GM21381 (cell line): ENCODE results near the gene ESCO1.
"Not testable (repeated sequence)": the region's sequence is repeated elsewhere in the genome, so short reads cannot be mapped to it uniquely, and the experiment has no call there.

Experiments used
- ATAC-seq: cut with Tn5 transposase; IDR thresholded peaks from one replicate; pipeline ENCODE4 v1.9.1; 2021; ENCODE audit warnings: mild to moderate bottlenecking, moderate library complexity; ENCODE audit not compliant: unreplicated experiment

ESCO1 gene, protein sequence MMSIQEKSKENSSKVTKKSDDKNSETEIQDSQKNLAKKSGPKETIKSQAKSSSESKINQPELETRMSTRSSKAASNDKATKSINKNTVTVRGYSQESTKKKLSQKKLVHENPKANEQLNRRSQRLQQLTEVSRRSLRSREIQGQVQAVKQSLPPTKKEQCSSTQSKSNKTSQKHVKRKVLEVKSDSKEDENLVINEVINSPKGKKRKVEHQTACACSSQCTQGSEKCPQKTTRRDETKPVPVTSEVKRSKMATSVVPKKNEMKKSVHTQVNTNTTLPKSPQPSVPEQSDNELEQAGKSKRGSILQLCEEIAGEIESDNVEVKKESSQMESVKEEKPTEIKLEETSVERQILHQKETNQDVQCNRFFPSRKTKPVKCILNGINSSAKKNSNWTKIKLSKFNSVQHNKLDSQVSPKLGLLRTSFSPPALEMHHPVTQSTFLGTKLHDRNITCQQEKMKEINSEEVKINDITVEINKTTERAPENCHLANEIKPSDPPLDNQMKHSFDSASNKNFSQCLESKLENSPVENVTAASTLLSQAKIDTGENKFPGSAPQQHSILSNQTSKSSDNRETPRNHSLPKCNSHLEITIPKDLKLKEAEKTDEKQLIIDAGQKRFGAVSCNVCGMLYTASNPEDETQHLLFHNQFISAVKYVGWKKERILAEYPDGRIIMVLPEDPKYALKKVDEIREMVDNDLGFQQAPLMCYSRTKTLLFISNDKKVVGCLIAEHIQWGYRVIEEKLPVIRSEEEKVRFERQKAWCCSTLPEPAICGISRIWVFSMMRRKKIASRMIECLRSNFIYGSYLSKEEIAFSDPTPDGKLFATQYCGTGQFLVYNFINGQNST

GRCh38 chr18:21600526-21601410, at the start of gene ESCO1:
TSS of gene ESCO1 (minus strand) at chr18:21600704. CDS start at chr18:21574843, 25,861 bp downstream.
- peak; percentile 81 for ATAC-seq

DNA sequence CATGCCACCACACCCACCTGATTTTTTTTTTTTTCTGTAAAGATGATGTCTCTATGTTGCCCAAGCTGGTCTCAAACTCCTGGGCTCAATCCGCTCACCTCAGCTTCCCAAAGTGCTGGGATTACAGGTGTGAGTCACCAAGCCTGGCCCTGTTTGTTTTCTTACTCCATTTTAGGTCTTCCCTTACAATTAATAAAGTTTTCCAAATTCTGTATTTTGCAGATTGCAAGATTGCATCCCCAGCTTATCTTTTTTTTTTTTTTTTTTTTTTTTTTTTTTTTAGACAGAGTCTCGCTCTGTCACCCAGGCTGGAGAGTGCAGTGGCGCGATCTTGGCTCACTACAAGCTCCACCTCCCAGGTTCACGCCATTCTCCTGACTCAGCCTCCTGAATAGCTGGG, 39.9 kb upstream of the ESCO1 start:
- ATAC-seq: not testable (repeated sequence)

GRCh38 chr18:21638822-21639221, 38.3 kb upstream of the ESCO1 start:
- no peak for ATAC-seq

DNA sequence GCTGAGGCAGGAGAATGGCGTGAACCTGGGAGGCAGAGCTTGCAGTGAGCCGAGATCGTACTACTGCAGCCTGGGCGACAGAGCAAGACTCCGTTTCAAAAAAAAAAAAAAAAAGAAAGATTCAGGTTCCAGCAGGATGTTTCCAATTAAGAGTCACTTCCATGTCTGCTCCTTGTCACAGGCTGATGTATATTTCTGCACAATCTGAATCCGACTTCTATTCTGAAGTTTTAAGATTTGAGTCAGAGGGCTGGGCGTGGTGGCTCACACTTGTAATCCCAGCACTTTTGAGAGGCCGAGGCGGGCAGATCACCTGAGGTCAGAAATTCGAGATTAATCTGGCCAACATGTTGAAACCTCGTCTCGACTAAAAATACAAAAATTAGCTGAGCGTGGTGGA, 36.3 kb upstream of the ESCO1 start:
- no peak for ATAC-seq

GRCh38 chr18:21634588-21635199, 34.2 kb upstream of the ESCO1 start:
- no peak for ATAC-seq

DNA sequence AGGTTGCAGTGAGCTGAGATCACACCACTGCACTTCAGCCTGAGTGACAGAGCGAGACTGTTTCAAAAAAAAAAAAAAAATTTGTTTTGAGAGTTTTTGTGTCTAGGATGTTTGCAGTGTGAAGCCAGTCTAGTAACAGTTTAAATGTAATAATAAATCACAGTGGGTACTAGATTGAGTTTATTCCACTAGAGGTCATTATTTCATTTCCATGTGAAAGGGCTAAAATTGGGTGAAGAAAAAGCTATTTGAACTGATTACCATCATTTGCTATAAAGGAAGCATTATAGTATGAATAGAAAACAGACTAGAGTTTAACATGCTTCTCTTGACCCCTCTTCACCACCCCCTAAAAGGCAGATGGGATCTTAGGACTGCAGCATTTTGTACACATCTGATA, 31.9 kb upstream of the ESCO1 start:
- no peak for ATAC-seq

GRCh38 chr18:21629089-21629832, 28.8 kb upstream of the ESCO1 start:
- ATAC-seq: peak; percentile 96

- not testable (repeated sequence) for ATAC-seq
Measured at GRCh38 chr18:21621640-21622039, 21.1 kb upstream of the ESCO1 start.

DNA sequence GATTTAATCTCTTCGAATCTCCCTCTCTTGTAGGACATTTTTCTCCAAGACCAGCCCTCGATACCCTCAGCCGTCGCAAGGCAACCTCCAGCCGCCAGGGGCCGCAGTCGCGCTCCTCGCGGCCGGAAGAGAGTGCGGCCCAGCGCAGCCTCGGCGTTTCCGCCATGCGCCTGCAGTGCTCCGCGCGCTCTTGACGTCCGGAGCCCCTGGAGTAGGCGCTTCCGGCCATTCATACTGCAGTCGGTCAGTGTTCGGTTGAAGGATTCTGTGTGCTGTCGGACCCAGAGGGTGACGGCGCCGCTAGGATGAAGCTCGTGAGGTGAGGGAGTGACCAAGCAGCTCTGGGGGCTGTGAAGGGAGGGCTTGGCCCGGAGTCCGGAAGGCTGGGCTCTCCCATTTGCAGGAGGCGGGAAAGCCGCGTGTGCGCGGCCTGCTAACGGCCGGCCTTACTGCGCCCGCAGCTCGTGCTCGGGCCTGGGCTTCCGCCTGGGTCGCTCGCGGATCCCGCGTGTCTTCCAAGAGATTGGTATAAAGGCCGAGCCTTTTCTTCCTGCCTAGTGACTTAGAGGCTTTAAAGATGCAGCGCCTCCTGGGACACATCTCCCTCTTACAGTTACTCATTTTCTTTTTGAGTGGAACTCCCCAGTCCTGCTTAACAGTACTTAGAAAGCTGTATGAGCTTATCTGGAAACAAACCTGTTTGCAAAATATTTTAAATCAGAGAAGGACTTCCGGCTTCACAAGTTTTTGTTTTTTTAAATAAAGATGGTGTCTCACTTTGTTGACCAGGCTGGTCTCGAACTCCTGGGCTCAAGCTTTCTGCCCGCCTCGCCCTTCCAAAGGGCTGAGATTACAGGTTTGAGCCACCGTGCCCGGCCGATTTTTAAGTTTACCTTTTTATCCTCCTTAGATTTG, 11.9 kb upstream of the ESCO1 start, which contains the start of gene SNRPD1:
Gene SNRPD1, plus strand, starts transcription at position 190 of the 915 bp plus-strand sequence. Its CDS starts 116 bp downstream, at position 306.
- ATAC-seq: peak; percentile 98

GRCh38 chr18:21611401-21612124, 11.1 kb upstream of the ESCO1 start:
- ATAC-seq: peak; percentile 2

DNA sequence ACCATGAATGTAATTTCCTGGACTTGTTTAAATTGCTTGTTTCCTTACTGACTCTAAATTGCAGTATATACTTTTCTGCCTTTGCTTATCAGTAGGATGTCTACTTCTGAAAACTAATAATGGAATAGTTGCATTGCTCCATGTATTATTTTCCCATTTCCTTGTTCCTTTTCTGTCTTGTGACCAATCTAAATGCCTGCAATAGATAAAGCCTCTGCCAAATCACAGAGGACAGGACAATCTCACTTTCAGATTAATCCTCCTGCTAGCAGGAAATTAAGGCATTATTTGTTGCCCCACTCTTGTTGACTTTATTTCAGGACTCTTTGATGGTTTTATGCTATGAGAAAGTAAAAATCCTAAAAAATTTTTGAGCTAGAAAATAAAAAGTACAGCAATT, 4.7 kb upstream of the ESCO1 start:
- ATAC-seq: no peak

DNA sequence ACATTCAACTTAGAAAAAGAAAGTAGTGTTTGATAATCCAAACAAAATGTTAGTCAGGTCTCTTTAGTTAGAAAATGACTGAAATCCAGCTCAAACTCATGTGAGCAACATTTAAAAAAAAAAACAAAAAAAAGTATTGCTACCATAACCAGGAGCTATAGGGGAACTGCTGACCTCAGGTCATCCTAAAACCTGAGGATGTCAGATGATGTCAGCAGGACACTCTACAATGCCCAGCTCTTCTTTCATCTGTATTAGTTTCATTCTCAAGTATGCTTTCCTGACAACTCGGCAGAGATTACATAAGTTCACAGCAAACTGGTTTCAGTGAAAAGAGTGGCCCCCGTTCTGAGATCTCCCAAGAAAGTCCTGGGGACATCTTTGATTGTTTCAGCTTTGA, 4.2 kb upstream of the ESCO1 start:
- ATAC-seq: no peak

DNA sequence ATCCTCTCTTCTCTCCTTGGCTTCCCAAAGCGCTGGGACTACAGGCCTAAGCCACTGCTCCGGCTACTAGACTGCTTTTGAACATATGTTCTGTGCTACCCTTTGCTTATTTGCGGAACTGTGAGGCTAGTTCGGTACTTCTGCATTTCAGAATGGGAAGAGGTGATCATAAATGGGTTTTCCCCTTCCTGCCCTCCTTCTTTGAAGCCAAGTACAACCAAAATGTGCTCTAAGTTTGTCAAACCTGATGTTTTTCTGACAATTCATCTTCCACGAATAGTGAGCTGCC, 1.7 kb upstream of the ESCO1 start:
- no peak for ATAC-seq

GRCh38 chr18:21599585-21600525, 649 bp downstream of the ESCO1 start:
- ATAC-seq: peak; percentile 41

DNA sequence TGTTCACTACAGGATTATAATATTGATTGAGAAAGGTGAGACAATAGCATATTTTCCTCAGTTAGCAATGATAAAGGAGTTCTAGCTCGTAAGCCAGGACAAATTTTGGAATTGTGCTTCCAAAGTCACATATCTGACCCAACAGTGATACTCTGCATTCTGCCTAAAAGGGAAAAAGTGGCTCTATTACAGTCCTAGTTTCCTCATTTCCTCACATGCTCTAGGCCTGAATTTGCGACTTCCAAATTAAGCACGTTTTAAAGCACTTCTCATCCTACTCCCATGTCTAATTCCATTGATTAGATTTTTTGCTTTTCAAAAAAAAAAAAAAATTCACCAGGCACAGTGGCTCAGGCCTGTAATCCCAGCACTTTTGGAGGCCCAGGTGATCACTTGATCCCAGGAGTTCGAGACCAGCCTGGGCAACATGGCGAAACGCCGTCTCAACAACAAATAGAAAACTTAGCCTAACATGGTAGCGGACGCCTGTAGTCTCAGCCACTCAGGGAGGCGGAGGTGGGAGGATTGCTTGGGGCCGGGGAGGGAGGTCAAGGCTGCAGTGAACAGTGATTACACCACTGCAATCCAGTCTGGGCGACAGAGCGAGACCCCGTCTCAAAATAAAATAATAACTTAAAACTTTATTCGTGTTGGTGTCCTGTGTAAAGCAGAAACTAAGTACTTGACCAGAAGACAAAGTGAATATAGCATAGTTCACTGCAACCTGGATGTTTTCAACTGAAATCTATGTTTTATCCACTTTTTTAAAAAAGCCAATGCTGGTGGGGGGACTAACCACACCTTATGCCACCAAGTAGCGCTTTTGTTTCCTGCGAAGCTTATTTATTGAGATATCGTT, 1.5 kb downstream of the ESCO1 start:
- ATAC-seq: no peak

GRCh38 chr18:21597620-21598019, 2.9 kb downstream of the ESCO1 start:
- ATAC-seq: no peak
